Prostate gland (tissue), 2 donors: ENCODE results near the gene BAIAP3. TPM values are rescaled to one million over a fixed set of nuclear protein-coding genes. Genes with fewer than 3 reads are reported as not detected.
A peak's percentile ranks its signal among the peaks of the same experiment; 100 is the strongest.

Experiments
- DNase-seq: peaks from one replicate; pipeline ENCODE4 v3.0.0-alpha.2; 2019; ENCODE audit warnings: low spot score
- H3K27ac ChIP-seq, 2 donors: fragments of 200-600 bp; sonication (generic); 2 replicates each; pipeline ENCODE4 v1.5.1; 2017 to 2019
- H3K27me3 ChIP-seq: fragments of 200-600 bp; sonication (generic); replicated peaks from 2 replicates; pipeline ENCODE4 v1.5.1; 2019; ENCODE audit not compliant: insufficient read depth
- H3K36me3 ChIP-seq, 2 donors: fragments of 200-600 bp; sonication (generic); 1 replicate in 1 of 2; 2 replicates in 1 of 2; pipeline versions ENCODE4 v1.5.1 to v1.8.1; 2017 to 2019
- H3K4me1 ChIP-seq: fragments of 200-600 bp; sonication (generic); replicated peaks from 2 replicates; pipeline ENCODE4 v1.5.1; 2019
- H3K4me3 ChIP-seq, 2 donors: fragments of 200-600 bp; sonication (generic); 2 replicates each; pipeline ENCODE4 v1.5.1; 2017 to 2019
- H3K9me3 ChIP-seq: fragments of 200-600 bp; sonication (generic); 2 replicates; pipeline ENCODE4 v1.5.1; 2017
- CTCF ChIP-seq, 4 experiments: fragments of 200-600 bp in 2 of 4; fragments of 450-650 bp in 2 of 4; sonication (generic) in 2 of 4; IDR thresholded peaks; 1 replicate in 3 of 4; 2 replicates in 1 of 4; pipeline ENCODE4 v1.5.1; 2016 to 2019; ENCODE audit warnings: antibody characterized with exemption in 4 of 4, mild to moderate bottlenecking in 2 of 4, moderate library complexity in 2 of 4
- POLR2A ChIP-seq: fragments of 450-650 bp; IDR thresholded peaks from one replicate; pipeline ENCODE4 v1.6.1; 2016; ENCODE audit warnings: antibody characterized with exemption, mild to moderate bottlenecking
- POLR2AphosphoS5 ChIP-seq: sonication (generic); formaldehyde crosslinking; IDR thresholded peaks from one replicate; pipeline ENCODE4 v1.6.1; 2017; ENCODE audit warnings: antibody characterized with exemption
- WGBS: methylation state at CpG from one replicate; pipeline ENCODE4 v1.1.5; 2018; 5-methylcytosine and 5-hydroxymethylcytosine counted together
- intact Hi-C: fragments of 100-400 bp; cut with DNase I; formaldehyde crosslinking; loops from one replicate; pipeline ENCODE4 v1.14.2; 2022
- total RNA-seq, 2 donors: library from RNA; depleted of rRNA; stranded (reverse); fragments of >200 nt; gene quantifications; one replicate each; pipeline ENCODE4 v1.1.0, GENCODE V29; 2016

Gene BAIAP3
- total RNA-seq, 2 donors from 2014 or later = 12.1 to 41.6 TPM

- 64% methylated on average over 35 of the region's 35 CpGs for WGBS
- TF ChIP-seq POLR2A = no peak
- TF ChIP-seq CTCF (IDR thresholded peaks at IDR 0.05) = no peak
- peak; percentile 50 for TF ChIP-seq POLR2AphosphoS5
- Histone ChIP-seq H3K36me3 (peaks cover 22 to 23% of the 10 kb centered on the region in 2 donors), H3K27me3 (no peaks in the 10 kb centered on the region), H3K4me1 (no peaks in the 10 kb centered on the region), H3K27ac (peak overlapping the region; percentile 33 to 67), H3K4me3 (no peak overlapping the region), H3K9me3 (no peaks in the 10 kb centered on the region)
- intact Hi-C loops = no loop called here
- DNase-seq = peak; percentile 35
Observed at GRCh38 chr16:1323296-1324239, 9.9 kb upstream of the BAIAP3 start.

GRCh38 chr16:1324286-1324826 lies 9.1 kb upstream of the BAIAP3 start:
- Histone ChIP-seq H3K36me3 (peaks cover 15 to 17% of the 10 kb centered on the region in 2 donors), H3K4me1 (no peaks in the 10 kb centered on the region), H3K27ac (no peak overlapping the region), H3K27me3 (no peaks in the 10 kb centered on the region), H3K9me3 (no peaks in the 10 kb centered on the region), H3K4me3 (no peak overlapping the region)
- no peak for DNase-seq
- WGBS = 83% methylated on average over 22 of the region's 22 CpGs
- TF ChIP-seq POLR2A (no peak), POLR2AphosphoS5 (no peak), CTCF (IDR thresholded peaks at IDR 0.05) (no peak)
- intact Hi-C loops = no loop called here

GRCh38 chr16:1325261-1325660 lies 8.2 kb upstream of the BAIAP3 start:
- Histone ChIP-seq H3K27ac (no peak overlapping the region), H3K36me3 (peaks cover 6 to 11% of the 10 kb centered on the region in 2 donors), H3K4me1 (no peaks in the 10 kb centered on the region), H3K27me3 (no peaks in the 10 kb centered on the region), H3K9me3 (no peaks in the 10 kb centered on the region), H3K4me3 (no peak overlapping the region)
- TF ChIP-seq POLR2A (no peak), POLR2AphosphoS5 (no peak), CTCF (IDR thresholded peaks at IDR 0.05) (no peak)
- no peak for DNase-seq
- intact Hi-C loops = no loop called here
- 88% methylated on average over 15 of the region's 15 CpGs for WGBS

DNA sequence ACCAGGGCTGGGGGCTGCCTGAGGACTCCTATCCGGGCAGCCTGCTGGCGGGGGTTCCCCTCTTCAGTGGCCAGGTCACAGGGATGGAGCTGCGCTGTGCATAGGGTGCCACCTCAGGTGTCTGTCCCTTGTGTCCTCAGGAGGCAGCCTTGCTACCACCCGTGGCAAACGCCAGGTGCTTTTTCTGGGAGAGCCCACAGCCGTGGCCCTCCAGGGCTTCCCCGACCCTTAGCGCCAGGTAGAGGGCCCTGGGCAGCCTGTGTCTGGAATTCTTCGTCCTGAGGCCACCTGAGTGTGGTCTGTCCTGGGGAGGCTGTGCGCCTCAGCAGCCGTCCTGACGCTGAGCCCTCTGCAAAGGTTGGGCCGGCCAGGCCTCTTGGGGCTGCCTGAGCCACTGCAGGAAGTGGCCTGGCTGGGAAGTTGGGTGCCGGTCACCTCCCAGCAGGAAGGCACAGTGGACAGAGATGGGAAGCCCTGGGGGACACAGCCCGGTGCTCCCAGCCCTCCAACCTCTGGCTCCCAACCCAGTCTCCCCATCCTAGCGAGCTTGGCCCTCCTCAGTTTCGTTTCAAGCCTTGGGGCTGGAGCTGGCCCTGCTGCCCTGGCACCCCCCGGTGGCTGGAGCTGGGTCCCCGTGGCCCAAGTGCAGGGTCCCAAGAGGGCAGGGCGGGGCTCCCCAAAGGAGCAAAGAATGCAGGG lies 7.6 kb upstream of the BAIAP3 start:
- 73% methylated on average over 17 of the region's 20 CpGs for WGBS
- Histone ChIP-seq H3K27ac (no peak overlapping the region), H3K4me3 (no peak overlapping the region), H3K27me3 (no peaks in the 10 kb centered on the region), H3K9me3 (no peaks in the 10 kb centered on the region), H3K36me3 (peaks cover 3 to 5% of the 10 kb centered on the region in 2 donors), H3K4me1 (no peaks in the 10 kb centered on the region)
- intact Hi-C loops = no loop called here
- no peak for DNase-seq
- no peak for TF ChIP-seq CTCF (IDR thresholded peaks at IDR 0.05)
- no peak for TF ChIP-seq POLR2A
- TF ChIP-seq POLR2AphosphoS5 = no peak
